Effector memory CD4-positive, alpha-beta T cell (primary cell): ENCODE data around the gene FAM216A.
"Not testable (repeated sequence)": the region's sequence is repeated elsewhere in the genome, so short reads cannot be mapped to it uniquely, and the experiment has no call there.

ENCODE experiments used
- DNase-seq, 3 donors: peaks; one replicate each; pipeline ENCODE4 v3.0.0-alpha.2; 2020
- H3K27ac ChIP-seq: 2 replicates; pipeline ENCODE4 v1.7.0; 2013; ENCODE audit warnings: mild to moderate bottlenecking, low read length, moderate library complexity; ENCODE audit not compliant: insufficient read depth, poor library complexity, severe bottlenecking
- H3K27me3 ChIP-seq: replicated peaks from 2 replicates; pipeline ENCODE4 v1.7.0; 2013; ENCODE audit warnings: mild to moderate bottlenecking, low read length; ENCODE audit not compliant: insufficient read depth, control insufficient read depth, poor library complexity, severe bottlenecking
- H3K36me3 ChIP-seq: 2 replicates; pipeline ENCODE4 v1.7.0; 2013; ENCODE audit warnings: mild to moderate bottlenecking, low read length, moderate library complexity; ENCODE audit not compliant: control insufficient read depth, insufficient read depth
- H3K4me1 ChIP-seq: 2 replicates; pipeline ENCODE4 v1.7.0; 2013; ENCODE audit warnings: low read length, mild to moderate bottlenecking; ENCODE audit not compliant: control insufficient read depth, insufficient read depth, poor library complexity, severe bottlenecking
- H3K4me3 ChIP-seq: 2 replicates; pipeline ENCODE4 v1.7.0; 2013; ENCODE audit warnings: low read length, low read depth, mild to moderate bottlenecking; ENCODE audit not compliant: insufficient read depth, poor library complexity, severe bottlenecking
- H3K9me3 ChIP-seq: 2 replicates; pipeline ENCODE4 v1.7.0; 2013; ENCODE audit warnings: mild to moderate bottlenecking, low read length, moderate library complexity; ENCODE audit not compliant: control insufficient read depth

The FAM216A gene

GRCh38 chr12:110518014-110518413 lies 49.4 kb downstream of the FAM216A start:
- not testable (repeated sequence) for H3K9me3 ChIP-seq, DNase-seq, H3K27me3 ChIP-seq, H3K4me3 ChIP-seq, H3K4me1 ChIP-seq, H3K27ac ChIP-seq, H3K36me3 ChIP-seq

GRCh38 chr12:110520876-110521712 lies 52.4 kb downstream of the FAM216A start:
- H3K27me3 ChIP-seq, H3K4me1 ChIP-seq, DNase-seq, H3K36me3 ChIP-seq, H3K9me3 ChIP-seq, H3K4me3 ChIP-seq, H3K27ac ChIP-seq: not testable (repeated sequence)

- H3K9me3 ChIP-seq: no peaks in the 10 kb centered on the region
- no peaks in the 10 kb centered on the region for H3K36me3 ChIP-seq
- no peak for DNase-seq
- no peaks in the 10 kb centered on the region for H3K4me1 ChIP-seq
- no peak overlapping the region for H3K4me3 ChIP-seq
- H3K27ac ChIP-seq: no peak overlapping the region
- no peaks in the 10 kb centered on the region for H3K27me3 ChIP-seq
Measured at GRCh38 chr12:110528277-110528839, 59.7 kb downstream of the FAM216A start.

- Histone ChIP-seq H3K27me3 (no peaks in the 10 kb centered on the region), H3K4me3 (no peak overlapping the region), H3K4me1 (no peaks in the 10 kb centered on the region), H3K27ac (no peak overlapping the region), H3K9me3 (no peaks in the 10 kb centered on the region), H3K36me3 (peaks cover 5% of the 10 kb centered on the region)
- DNase-seq: no peak
Measured at GRCh38 chr12:110530511-110530910, 61.9 kb downstream of the FAM216A start.

- Histone ChIP-seq H3K27ac (no peak overlapping the region), H3K27me3 (no peaks in the 10 kb centered on the region), H3K4me3 (no peak overlapping the region), H3K36me3 (peaks cover 16% of the 10 kb centered on the region), H3K9me3 (no peaks in the 10 kb centered on the region), H3K4me1 (no peaks in the 10 kb centered on the region)
- DNase-seq: no peak
Measured at GRCh38 chr12:110531741-110532333, 63.2 kb downstream of the FAM216A start.

GRCh38 chr12:110532644-110533043 lies 64.0 kb downstream of the FAM216A start:
- Histone ChIP-seq H3K27ac (no peak overlapping the region), H3K4me3 (no peak overlapping the region), H3K27me3 (no peaks in the 10 kb centered on the region), H3K9me3 (no peaks in the 10 kb centered on the region), H3K4me1 (no peaks in the 10 kb centered on the region), H3K36me3 (peaks cover 24% of the 10 kb centered on the region)
- DNase-seq: no peak

- Histone ChIP-seq H3K27ac (no peak overlapping the region), H3K27me3 (no peaks in the 10 kb centered on the region), H3K4me1 (no peaks in the 10 kb centered on the region), H3K9me3 (no peaks in the 10 kb centered on the region), H3K36me3 (peaks cover 34% of the 10 kb centered on the region), H3K4me3 (no peak overlapping the region)
- DNase-seq: no peak
Measured at GRCh38 chr12:110533607-110534006, 65.0 kb downstream of the FAM216A start.

GRCh38 chr12:110534811-110535210 lies 66.2 kb downstream of the FAM216A start:
- Histone ChIP-seq H3K27ac (no peak overlapping the region), H3K27me3 (no peaks in the 10 kb centered on the region), H3K4me1 (no peaks in the 10 kb centered on the region), H3K4me3 (no peak overlapping the region), H3K9me3 (no peaks in the 10 kb centered on the region), H3K36me3 (peaks cover 45% of the 10 kb centered on the region)
- no peak for DNase-seq

GRCh38 chr12:110536834-110537604 lies 68.4 kb downstream of the FAM216A start:
- H3K4me1 ChIP-seq: no peaks in the 10 kb centered on the region
- no peaks in the 10 kb centered on the region for H3K27me3 ChIP-seq
- no peak overlapping the region for H3K4me3 ChIP-seq
- DNase-seq: no peak
- H3K36me3 ChIP-seq: peaks cover 48% of the 10 kb centered on the region
- no peaks in the 10 kb centered on the region for H3K9me3 ChIP-seq
- no peak overlapping the region for H3K27ac ChIP-seq
